Astrocyte of the cerebellum (primary cell): Measurements from ENCODE around the gene SEMA3B.

Experiments used
- DNase-seq: peaks from one replicate; pipeline ENCODE4 v3.0.0-alpha.2; 2011; ENCODE audit warnings: low read depth
- H3K4me3 ChIP-seq: 2 replicates; pipeline ENCODE4 v1.5.1; 2011; ENCODE audit warnings: mild to moderate bottlenecking, low read depth, low read length, moderate library complexity
- CTCF ChIP-seq: IDR thresholded peaks from 2 replicates; pipeline ENCODE4 v1.5.1; 2012; ENCODE audit warnings: low read length, low read depth, moderate library complexity, mild to moderate bottlenecking; ENCODE audit errors: missing control alignments
- in situ Hi-C: cut with HindIII; loops from 2 replicates; pipeline ENCODE4 v1.10.0; 2017; ENCODE audit warnings: low sequenced_read_pairs

The SEMA3B gene

GRCh38 chr3:50316657-50317242 is 47.8 kb downstream of the SEMA3B start:
- TF ChIP-seq CTCF = no peak
- no peak for DNase-seq
- no peak overlapping the region for H3K4me3 ChIP-seq
- in situ Hi-C loops = no loop called here

DNA sequence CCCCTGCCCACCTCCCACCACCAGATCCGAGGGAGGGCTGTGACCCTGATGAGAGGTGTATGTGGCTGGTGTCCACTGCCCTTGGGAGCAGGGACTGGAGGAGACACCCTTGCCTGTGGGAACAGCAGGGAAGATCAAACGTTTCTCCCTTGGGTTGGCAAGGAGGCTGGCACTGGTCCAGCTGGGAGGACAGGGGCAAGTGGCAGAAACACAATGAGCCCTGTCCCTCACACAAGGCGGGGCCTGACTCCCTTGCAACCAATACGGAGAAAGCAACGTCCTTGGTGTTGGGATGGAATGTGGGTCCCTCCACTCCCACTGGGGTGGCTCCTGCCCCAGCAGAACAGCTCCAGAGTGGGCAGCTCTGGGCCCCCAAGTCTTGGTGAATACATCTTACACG is 48.4 kb downstream of the SEMA3B start:
- H3K4me3 ChIP-seq = no peak overlapping the region
- in situ Hi-C loops = no loop called here
- no peak for TF ChIP-seq CTCF

GRCh38 chr3:50318163-50318562 is 49.2 kb downstream of the SEMA3B start:
- no peak for TF ChIP-seq CTCF
- H3K4me3 ChIP-seq = no peak overlapping the region
- in situ Hi-C loops = no loop called here
- DNase-seq = no peak

More for the DNA sequence above, 48.4 kb downstream of the SEMA3B start:
- no peak for DNase-seq

- in situ Hi-C loops = no loop called here
- no peak for DNase-seq
- no peak overlapping the region for H3K4me3 ChIP-seq
- TF ChIP-seq CTCF = no peak
Observed at GRCh38 chr3:50318615-50319014, 49.7 kb downstream of the SEMA3B start.

DNA sequence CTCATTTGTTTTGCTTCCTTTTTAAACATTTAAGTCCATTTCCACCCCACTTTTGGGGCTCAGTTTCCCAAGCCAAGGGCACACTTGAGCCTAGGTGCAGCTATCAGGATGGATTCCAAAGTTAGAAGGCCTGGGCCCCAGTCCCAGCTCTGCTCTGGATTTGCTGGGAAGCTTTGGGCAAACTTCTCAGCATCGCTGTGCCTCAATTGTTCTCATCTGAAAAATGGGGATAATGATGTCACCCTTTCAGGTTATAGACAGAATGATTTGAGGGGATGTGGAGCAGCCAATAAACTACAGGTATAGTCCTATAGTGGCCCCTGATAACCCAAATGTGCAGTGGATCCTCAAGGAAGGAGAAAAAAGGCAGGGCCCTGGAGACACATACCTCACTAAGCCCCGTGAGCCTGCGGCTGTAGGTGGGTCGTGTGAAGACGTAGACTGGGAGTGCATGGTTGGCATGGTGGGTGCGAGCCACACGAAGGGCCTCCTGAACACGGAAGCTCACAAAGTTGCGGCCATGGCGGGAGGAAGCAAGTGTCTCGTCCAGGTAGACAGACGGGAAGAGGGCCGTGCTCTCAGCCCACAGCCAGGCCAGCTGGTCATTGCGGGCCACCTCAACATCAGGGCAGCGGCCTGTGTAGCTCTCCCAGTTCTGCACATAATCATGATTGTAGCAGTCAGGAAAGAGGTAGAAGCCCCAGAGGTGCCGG is 50.4 kb downstream of the SEMA3B start:
- TF ChIP-seq CTCF = no peak
- no peak overlapping the region for H3K4me3 ChIP-seq
- no peak for DNase-seq
- in situ Hi-C loops = no loop called here

DNA sequence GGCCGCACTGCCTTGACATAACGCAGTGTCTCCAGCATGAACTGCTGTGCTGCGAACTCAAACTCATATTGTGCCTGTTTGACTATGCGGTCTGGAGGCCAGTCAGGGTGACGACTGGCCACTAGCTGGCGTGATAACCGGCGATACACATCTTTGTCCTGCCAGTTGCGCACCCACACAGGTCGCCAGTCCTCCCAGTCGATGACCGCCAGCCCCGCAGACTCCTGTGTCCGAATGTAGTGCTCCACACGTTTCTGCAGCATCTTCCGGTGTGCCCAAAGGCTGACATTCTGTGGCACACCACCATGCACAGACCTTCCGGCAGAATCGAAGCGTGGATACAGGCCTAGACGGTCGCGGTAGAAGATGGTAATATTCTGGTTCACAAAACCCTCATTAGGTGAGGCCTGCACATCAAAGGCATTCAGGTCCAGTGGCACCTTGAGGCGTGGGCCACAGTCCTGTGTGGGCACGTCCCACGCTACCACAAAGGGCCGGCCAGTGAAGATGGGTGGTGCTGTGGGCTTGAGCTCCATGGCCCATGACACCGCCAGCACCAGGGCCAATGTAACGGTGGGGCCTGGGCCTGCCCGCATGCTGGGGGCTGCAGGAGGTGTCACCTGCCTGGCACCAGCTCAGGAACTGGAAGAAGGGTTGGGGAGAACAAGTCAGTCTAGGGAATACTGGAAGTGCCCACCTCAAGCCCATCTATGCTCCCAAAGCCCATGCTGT is 51.1 kb downstream of the SEMA3B start:
- in situ Hi-C loops = no loop called here
- no peak for DNase-seq
- H3K4me3 ChIP-seq = peak overlapping the region; percentile 77
- no peak for TF ChIP-seq CTCF
